ENCODE measurements around the gene F11. TPM values are rescaled to one million over a fixed set of nuclear protein-coding genes. Genes with fewer than 3 reads are reported as not detected.

Gene F11
- total RNA-seq, 1 donor from 2014 or later = not detected

Other genes starting within 250 kb of the F11 start
- not detected in 2 replicates for gene TLR3, start 197.0 kb upstream of the F11 start, total RNA-seq
- gene FAM149A, start 161.5 kb upstream of the F11 start, total RNA-seq = 0.33 TPM in 1 of 2 replicates, not detected in the other
- gene CYP4V2, start 74.6 kb upstream of the F11 start, total RNA-seq = 8.7 and 9.7 TPM in 2 replicates
- gene KLKB1, start 38.7 kb upstream of the F11 start, total RNA-seq = 0.09 and 0.12 TPM in 2 replicates